HepG2 (cell line): Measurements from ENCODE around the gene FSHB. TPM values are rescaled to one million over a fixed set of nuclear protein-coding genes. Genes with fewer than 3 reads are reported as not detected.
"Not testable (repeated sequence)": the region's sequence is repeated elsewhere in the genome, so short reads cannot be mapped to it uniquely, and the experiment has no call there.

Source experiments
- ATAC-seq: fragments of 200-7000 bp; cut with Tn5 transposase; 3 replicates; pipeline ENCODE4 v1.9.1; 2020; ENCODE audit warnings: mild to moderate bottlenecking, moderate library complexity
- BruUV-seq: library from RNA; stranded (reverse); fragments of 400-500 nt; replicated peaks from 2 replicates; lab custom pipeline; 2021; lab: Mats Ljungman, UMichigan
- CTCF ChIA-PET: fragments of 300-600 bp; formaldehyde crosslinking; extraction: SDS; loops from one replicate; lab custom pipeline; 2021; ENCODE audit warnings: low total read pairs, inconsistent platforms, low intra/inter-chr PET ratio; lab: Yijun Ruan, JAX
- POLR2A ChIA-PET: fragments of 350-600 bp; sonication (Branson Sonifier 250); formaldehyde crosslinking; loops from one replicate; lab custom pipeline; 2020; ENCODE audit warnings: antibody characterized with exemption, inconsistent platforms; lab: Yijun Ruan, JAX
- DNase-seq: peaks from one replicate; pipeline ENCODE4 v3.0.0-alpha.2; 2015; ENCODE audit warnings: low spot score
- FAIRE-seq: peaks from 3 replicates; lab custom pipeline; 2011; peaks lifted over from hg19 to GRCh38; lab: Jason Lieb, UNC
- H2AFZ ChIP-seq: one replicate; pipeline ENCODE4 v1.6.1; 2011; ENCODE audit warnings: low read length, inconsistent platforms
- H3K27ac ChIP-seq: fragments of 300-600 bp; 3 replicates; pipeline ENCODE4 v1.8.0; 2011; ENCODE audit warnings: mixed run types, mild to moderate bottlenecking, mixed read lengths, low read length, inconsistent platforms; ENCODE audit not compliant: insufficient read depth; ENCODE audit errors: extremely low read length
- H3K27me3 ChIP-seq, 2 experiments: fragments of 200-600 bp in 1 of 2; 2 replicates in 1 of 2; 3 replicates in 1 of 2; pipeline versions ENCODE4 v1.6.0 to v1.8.0; 2011; ENCODE audit warnings: low read length in 2 of 2, mild to moderate bottlenecking in 2 of 2, moderate library complexity in 2 of 2, inconsistent platforms in 1 of 2; ENCODE audit not compliant: insufficient read depth in 2 of 2, control insufficient read depth in 1 of 2
- H3K36me3 ChIP-seq, 2 experiments: fragments of 200-600 bp in 1 of 2; replicated peaks in 1 of 2; 2 replicates in 1 of 2; 3 replicates in 1 of 2; pipeline versions ENCODE4 v1.5.1 to v1.8.0; 2011; ENCODE audit warnings: low read length in 2 of 2, inconsistent platforms in 1 of 2; ENCODE audit not compliant: insufficient read depth in 2 of 2, control insufficient read depth in 1 of 2
- H3K4me1 ChIP-seq: 2 replicates; pipeline ENCODE4 v1.5.1; 2012; ENCODE audit warnings: low read length, inconsistent platforms; ENCODE audit not compliant: insufficient read depth
- H3K4me2 ChIP-seq: 2 replicates; pipeline ENCODE4 v1.6.0; 2011; ENCODE audit warnings: low read depth, low read length, inconsistent platforms
- H3K4me3 ChIP-seq, 3 experiments: fragments of 200-600 bp in 1 of 3; sonication (generic), shearing (Covaris generic) in 1 of 3; replicated peaks in 1 of 3; 2 replicates each; pipeline ENCODE4 v1.5.1; 2011 to 2016; ENCODE audit warnings: low read length in 3 of 3, inconsistent platforms in 2 of 3, low read depth in 2 of 3, mild to moderate bottlenecking in 2 of 3, control low read depth in 1 of 3, mixed read lengths in 1 of 3; ENCODE audit not compliant: insufficient read depth in 1 of 3
- H3K79me2 ChIP-seq: one replicate; pipeline ENCODE4 v1.6.1; 2011; ENCODE audit warnings: low read length, inconsistent platforms; ENCODE audit not compliant: insufficient read depth
- H3K9ac ChIP-seq: 2 replicates; pipeline ENCODE4 v1.6.0; 2011; ENCODE audit warnings: mild to moderate bottlenecking, low read depth, low read length, inconsistent platforms; ENCODE audit not compliant: insufficient read depth
- H3K9me3 ChIP-seq: 2 replicates; pipeline ENCODE4 v1.5.1; 2012; ENCODE audit warnings: mild to moderate bottlenecking, low read length
- H4K20me1 ChIP-seq: 2 replicates; pipeline ENCODE4 v1.6.0; 2011; ENCODE audit warnings: inconsistent platforms, mild to moderate bottlenecking, low read length, moderate library complexity; ENCODE audit not compliant: insufficient read depth
- CTCF ChIP-seq: sonication (generic); formaldehyde crosslinking; IDR thresholded peaks from 2 replicates; pipeline ENCODE4 v1.5.0; 2020; ENCODE audit warnings: mild to moderate bottlenecking, missing genetic modification reagents, moderate library complexity
- SALL2 ChIP-seq: sonication (generic); formaldehyde crosslinking; IDR thresholded peaks from 2 replicates; pipeline ENCODE4 v1.8.1; 2023; ENCODE audit warnings: mild to moderate bottlenecking, missing genetic modification reagents, inconsistent platforms
- SMARCE1 ChIP-seq: fragments of 450-650 bp; IDR thresholded peaks from 2 replicates; pipeline ENCODE4 v1.6.1; 2017; ENCODE audit warnings: borderline replicate concordance
- ZNF33A ChIP-seq: sonication (generic); formaldehyde crosslinking; IDR thresholded peaks from 2 replicates; pipeline ENCODE4 v1.5.1; 2020; ENCODE audit warnings: missing genetic modification reagents, mild to moderate bottlenecking, moderate library complexity, borderline replicate concordance
- ZNF672 ChIP-seq: sonication (generic); formaldehyde crosslinking; IDR thresholded peaks from 2 replicates; pipeline ENCODE4 v1.8.1; 2022; ENCODE audit warnings: missing genetic modification reagents
- ZNF674 ChIP-seq: sonication (generic); formaldehyde crosslinking; IDR thresholded peaks from 2 replicates; pipeline ENCODE4 v1.5.0; 2020; ENCODE audit warnings: low read depth, mild to moderate bottlenecking, missing genetic modification reagents
- WGBS: methylation state at CpG from one replicate; pipeline ENCODE4 v1.1.6; 2017; ENCODE audit warnings: low lambda C conversion rate; 5-methylcytosine and 5-hydroxymethylcytosine counted together
- in situ Hi-C: cut with HindIII; loops from 2 replicates; pipeline ENCODE4 v1.10.0; 2017; ENCODE audit warnings: low pct_unique_long_range_greater_than_20kb; ENCODE audit not compliant: extremely low pct_ligation_motif_present
- intact Hi-C: fragments of 100-400 bp; cut with micrococcal nuclease; formaldehyde crosslinking; loops from one replicate; pipeline ENCODE4 v1.10.0; 2022; ENCODE audit not compliant: unreplicated experiment
- polyA plus RNA-seq, 8 experiments: library from polyadenylated mRNA; depleted of rRNA in 3 of 8; stranded (reverse) in 7 of 8; unstranded in 1 of 8; fragments of >200 nt; fragmentation: Illumina TruSeq in 4 of 8; extraction: Trizol in 4 of 8; gene quantifications; 2 replicates each; pipeline versions ENCODE4 v1.2.1 to v1.2.3, GENCODE V29; 2011 to 2016; ENCODE audit warnings: low read depth in 4 of 8, missing spikeins in 1 of 8, mixed read lengths in 1 of 8; ENCODE audit not compliant: insufficient read depth in 1 of 8
- total RNA-seq, 5 experiments: library from RNA; depleted of rRNA; stranded (reverse); fragments of >200 nt; fragmentation: Illumina TruSeq; extraction: Trizol; gene quantifications; 2 replicates each; pipeline ENCODE4 v1.2.3, GENCODE V29; 2016; ENCODE audit warnings: low read depth in 1 of 5
- TF ChIP-seq, protein P1 (sequence below): sonication (generic); formaldehyde crosslinking; IDR thresholded peaks from 2 replicates; pipeline ENCODE4 v1.4.0; 2020; ENCODE audit warnings: missing genetic modification reagents

FSHB gene
- total and polyA plus RNA-seq, 2 of the 13 experiments (the other 11 are each of a cell fraction or from before 2014, with no cell fraction given), result not detected

DNA sequence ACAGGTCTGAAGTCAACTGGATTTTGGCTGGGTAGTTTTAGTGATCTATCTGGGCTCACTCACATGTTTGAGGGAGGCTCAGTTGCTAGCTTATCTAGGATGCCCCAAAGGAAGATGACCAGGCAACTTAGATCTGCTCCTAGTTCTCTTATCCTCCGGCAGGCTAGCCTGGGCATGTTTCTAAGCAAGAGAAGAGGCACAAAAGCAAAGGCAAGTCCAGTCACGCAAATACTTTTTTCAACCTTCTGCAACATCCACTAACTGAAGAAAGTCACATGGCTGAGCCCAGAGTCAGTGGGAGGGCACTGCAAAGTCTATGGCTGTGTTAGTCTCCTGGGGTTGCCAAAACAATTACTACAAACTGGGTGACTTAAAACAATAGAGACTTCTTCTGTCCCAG lies 32.9 kb upstream of the FSHB start:
- no peaks in the 10 kb centered on the region for H3K27me3 ChIP-seq
- ATAC-seq (no peak), DNase-seq (no peak), FAIRE-seq (no peak)
- H3K4me1 ChIP-seq, result no peaks in the 10 kb centered on the region
- no peak overlapping the region for H2AFZ ChIP-seq
- in situ Hi-C loops (loop anchor here (10.0 to 25.0 kb wide), 2 partner anchors 63 to 761 kb away; no protein-coding TSS in a partner anchor), intact Hi-C loops (no loop called here)
- H3K36me3 ChIP-seq, result no peaks in the 10 kb centered on the region
- H3K9ac ChIP-seq, result no peak overlapping the region
- WGBS, result no CpG with 5 or more reads among the region's 2 CpGs
- no peaks in the 10 kb centered on the region for H3K79me2 ChIP-seq
- TF ChIP-seq SALL2 (CRISPR knock-in tag) (no peak), ZNF674 (CRISPR knock-in tag) (no peak), ZNF33A (CRISPR knock-in tag) (no peak), CTCF (CRISPR knock-in tag) (no peak), SMARCE1 (no peak), ZNF672 (CRISPR knock-in tag) (no peak)
- TF ChIP-seq, protein P1, sequence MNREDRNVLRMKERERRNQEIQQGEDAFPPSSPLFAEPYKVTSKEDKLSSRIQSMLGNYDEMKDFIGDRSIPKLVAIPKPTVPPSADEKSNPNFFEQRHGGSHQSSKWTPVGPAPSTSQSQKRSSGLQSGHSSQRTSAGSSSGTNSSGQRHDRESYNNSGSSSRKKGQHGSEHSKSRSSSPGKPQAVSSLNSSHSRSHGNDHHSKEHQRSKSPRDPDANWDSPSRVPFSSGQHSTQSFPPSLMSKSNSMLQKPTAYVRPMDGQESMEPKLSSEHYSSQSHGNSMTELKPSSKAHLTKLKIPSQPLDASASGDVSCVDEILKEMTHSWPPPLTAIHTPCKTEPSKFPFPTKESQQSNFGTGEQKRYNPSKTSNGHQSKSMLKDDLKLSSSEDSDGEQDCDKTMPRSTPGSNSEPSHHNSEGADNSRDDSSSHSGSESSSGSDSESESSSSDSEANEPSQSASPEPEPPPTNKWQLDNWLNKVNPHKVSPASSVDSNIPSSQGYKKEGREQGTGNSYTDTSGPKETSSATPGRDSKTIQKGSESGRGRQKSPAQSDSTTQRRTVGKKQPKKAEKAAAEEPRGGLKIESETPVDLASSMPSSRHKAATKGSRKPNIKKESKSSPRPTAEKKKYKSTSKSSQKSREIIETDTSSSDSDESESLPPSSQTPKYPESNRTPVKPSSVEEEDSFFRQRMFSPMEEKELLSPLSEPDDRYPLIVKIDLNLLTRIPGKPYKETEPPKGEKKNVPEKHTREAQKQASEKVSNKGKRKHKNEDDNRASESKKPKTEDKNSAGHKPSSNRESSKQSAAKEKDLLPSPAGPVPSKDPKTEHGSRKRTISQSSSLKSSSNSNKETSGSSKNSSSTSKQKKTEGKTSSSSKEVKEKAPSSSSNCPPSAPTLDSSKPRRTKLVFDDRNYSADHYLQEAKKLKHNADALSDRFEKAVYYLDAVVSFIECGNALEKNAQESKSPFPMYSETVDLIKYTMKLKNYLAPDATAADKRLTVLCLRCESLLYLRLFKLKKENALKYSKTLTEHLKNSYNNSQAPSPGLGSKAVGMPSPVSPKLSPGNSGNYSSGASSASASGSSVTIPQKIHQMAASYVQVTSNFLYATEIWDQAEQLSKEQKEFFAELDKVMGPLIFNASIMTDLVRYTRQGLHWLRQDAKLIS, result no peak
- H3K4me2 ChIP-seq, result no peak overlapping the region
- no peaks in the 10 kb centered on the region for H4K20me1 ChIP-seq
- POLR2A ChIA-PET, result no interaction called here
- H3K9me3 ChIP-seq, result no peaks in the 10 kb centered on the region; the same call in 1 of the 2 replicates
- BruUV-seq, result no TSS peak
- no peak overlapping the region for H3K4me3 ChIP-seq
- H3K27ac ChIP-seq, result no peak overlapping the region
- CTCF ChIA-PET, result no interaction called here

- ATAC-seq, POLR2A ChIA-PET, intact Hi-C loops, in situ Hi-C loops, H3K79me2 ChIP-seq, H4K20me1 ChIP-seq, H3K9ac ChIP-seq, H3K27ac ChIP-seq, H3K4me3 ChIP-seq, CTCF ChIA-PET, H2AFZ ChIP-seq, DNase-seq, H3K4me1 ChIP-seq, FAIRE-seq, H3K36me3 ChIP-seq, H3K27me3 ChIP-seq, H3K4me2 ChIP-seq, BruUV-seq, H3K9me3 ChIP-seq: not testable (repeated sequence)
- 21% methylated on average over 6 of the region's 6 CpGs for WGBS
Observed at GRCh38 chr11:30202989-30203388, 27.8 kb upstream of the FSHB start.
